HL-60 (cell line): ENCODE data around the gene HHIP.

ENCODE experiments used
- DNase-seq, 2 experiments: peaks; one replicate each; pipeline ENCODE4 v3.0.0-alpha.2; 2010 to 2020; ENCODE audit warnings: low read depth in 1 of 2, low spot score in 1 of 2
- H3K27ac ChIP-seq: fragments of 250-450 bp; sonication (Bioruptor Pico); replicated peaks from 2 replicates; pipeline ENCODE4 v1.5.1; 2020; ENCODE audit warnings: mild to moderate bottlenecking, moderate library complexity
- H3K27me3 ChIP-seq: fragments of 250-450 bp; sonication (Bioruptor Pico); 2 replicates; pipeline ENCODE4 v1.5.1; 2021; ENCODE audit warnings: mild to moderate bottlenecking, moderate library complexity; ENCODE audit not compliant: insufficient read depth, poor library complexity, severe bottlenecking
- H3K4me3 ChIP-seq: replicated peaks from 2 replicates; pipeline ENCODE4 v1.5.1; 2011; ENCODE audit warnings: mild to moderate bottlenecking, control low read depth, low read length; ENCODE audit not compliant: insufficient read depth
- GABPA ChIP-seq: IDR thresholded peaks from 2 replicates; pipeline ENCODE4 v1.6.1; 2012; ENCODE audit warnings: low read depth
- POLR2AphosphoS5 ChIP-seq: IDR thresholded peaks from 2 replicates; pipeline ENCODE4 v1.6.1; 2012; ENCODE audit warnings: low read depth
- SPI1 ChIP-seq: IDR thresholded peaks from 2 replicates; pipeline ENCODE4 v1.6.1; 2012; ENCODE audit warnings: low read depth, mild to moderate bottlenecking, borderline replicate concordance
- TF ChIP-seq, protein P1 (sequence below): IDR thresholded peaks from one replicate; pipeline ENCODE4 v1.5.1; 2011; ENCODE audit warnings: low read length, control low read depth, inconsistent platforms; ENCODE audit not compliant: insufficient read depth
- TF ChIP-seq, protein P2 (sequence below): IDR thresholded peaks from 2 replicates; pipeline ENCODE4 v1.6.1; 2012; ENCODE audit warnings: low read depth; ENCODE audit not compliant: insufficient replicate concordance

Gene HHIP

DNA sequence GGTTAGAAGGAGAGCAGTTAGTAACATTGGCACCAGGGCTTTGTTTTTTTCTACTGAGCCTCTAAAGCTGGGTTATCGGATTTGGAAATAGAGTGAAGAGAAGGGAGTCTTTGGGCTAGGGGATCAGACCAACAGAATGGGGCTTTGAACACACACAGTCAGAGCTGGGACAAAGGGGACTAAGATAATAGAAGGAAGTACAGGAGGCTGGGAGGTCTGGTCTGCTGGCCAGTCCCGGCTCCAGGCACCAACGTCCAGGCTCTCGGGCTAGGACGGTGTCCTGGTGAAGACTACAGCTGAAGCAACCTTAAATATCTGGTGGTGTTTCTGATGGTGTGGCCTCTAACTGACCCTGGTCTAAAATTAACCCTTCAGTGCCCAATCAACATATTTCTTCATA, 57.5 kb downstream of the HHIP start:
- no peak overlapping the region for H3K4me3 ChIP-seq
- TF ChIP-seq, protein P1, sequence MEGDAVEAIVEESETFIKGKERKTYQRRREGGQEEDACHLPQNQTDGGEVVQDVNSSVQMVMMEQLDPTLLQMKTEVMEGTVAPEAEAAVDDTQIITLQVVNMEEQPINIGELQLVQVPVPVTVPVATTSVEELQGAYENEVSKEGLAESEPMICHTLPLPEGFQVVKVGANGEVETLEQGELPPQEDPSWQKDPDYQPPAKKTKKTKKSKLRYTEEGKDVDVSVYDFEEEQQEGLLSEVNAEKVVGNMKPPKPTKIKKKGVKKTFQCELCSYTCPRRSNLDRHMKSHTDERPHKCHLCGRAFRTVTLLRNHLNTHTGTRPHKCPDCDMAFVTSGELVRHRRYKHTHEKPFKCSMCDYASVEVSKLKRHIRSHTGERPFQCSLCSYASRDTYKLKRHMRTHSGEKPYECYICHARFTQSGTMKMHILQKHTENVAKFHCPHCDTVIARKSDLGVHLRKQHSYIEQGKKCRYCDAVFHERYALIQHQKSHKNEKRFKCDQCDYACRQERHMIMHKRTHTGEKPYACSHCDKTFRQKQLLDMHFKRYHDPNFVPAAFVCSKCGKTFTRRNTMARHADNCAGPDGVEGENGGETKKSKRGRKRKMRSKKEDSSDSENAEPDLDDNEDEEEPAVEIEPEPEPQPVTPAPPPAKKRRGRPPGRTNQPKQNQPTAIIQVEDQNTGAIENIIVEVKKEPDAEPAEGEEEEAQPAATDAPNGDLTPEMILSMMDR, result no peak
- TF ChIP-seq POLR2AphosphoS5 (no peak), GABPA (no peak), SPI1 (no peak)
- TF ChIP-seq, protein P2, sequence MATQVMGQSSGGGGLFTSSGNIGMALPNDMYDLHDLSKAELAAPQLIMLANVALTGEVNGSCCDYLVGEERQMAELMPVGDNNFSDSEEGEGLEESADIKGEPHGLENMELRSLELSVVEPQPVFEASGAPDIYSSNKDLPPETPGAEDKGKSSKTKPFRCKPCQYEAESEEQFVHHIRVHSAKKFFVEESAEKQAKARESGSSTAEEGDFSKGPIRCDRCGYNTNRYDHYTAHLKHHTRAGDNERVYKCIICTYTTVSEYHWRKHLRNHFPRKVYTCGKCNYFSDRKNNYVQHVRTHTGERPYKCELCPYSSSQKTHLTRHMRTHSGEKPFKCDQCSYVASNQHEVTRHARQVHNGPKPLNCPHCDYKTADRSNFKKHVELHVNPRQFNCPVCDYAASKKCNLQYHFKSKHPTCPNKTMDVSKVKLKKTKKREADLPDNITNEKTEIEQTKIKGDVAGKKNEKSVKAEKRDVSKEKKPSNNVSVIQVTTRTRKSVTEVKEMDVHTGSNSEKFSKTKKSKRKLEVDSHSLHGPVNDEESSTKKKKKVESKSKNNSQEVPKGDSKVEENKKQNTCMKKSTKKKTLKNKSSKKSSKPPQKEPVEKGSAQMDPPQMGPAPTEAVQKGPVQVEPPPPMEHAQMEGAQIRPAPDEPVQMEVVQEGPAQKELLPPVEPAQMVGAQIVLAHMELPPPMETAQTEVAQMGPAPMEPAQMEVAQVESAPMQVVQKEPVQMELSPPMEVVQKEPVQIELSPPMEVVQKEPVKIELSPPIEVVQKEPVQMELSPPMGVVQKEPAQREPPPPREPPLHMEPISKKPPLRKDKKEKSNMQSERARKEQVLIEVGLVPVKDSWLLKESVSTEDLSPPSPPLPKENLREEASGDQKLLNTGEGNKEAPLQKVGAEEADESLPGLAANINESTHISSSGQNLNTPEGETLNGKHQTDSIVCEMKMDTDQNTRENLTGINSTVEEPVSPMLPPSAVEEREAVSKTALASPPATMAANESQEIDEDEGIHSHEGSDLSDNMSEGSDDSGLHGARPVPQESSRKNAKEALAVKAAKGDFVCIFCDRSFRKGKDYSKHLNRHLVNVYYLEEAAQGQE, result no peak
- no peak for DNase-seq
- no peaks in the 10 kb centered on the region for H3K27me3 ChIP-seq
- H3K27ac ChIP-seq, result no peak overlapping the region

DNA sequence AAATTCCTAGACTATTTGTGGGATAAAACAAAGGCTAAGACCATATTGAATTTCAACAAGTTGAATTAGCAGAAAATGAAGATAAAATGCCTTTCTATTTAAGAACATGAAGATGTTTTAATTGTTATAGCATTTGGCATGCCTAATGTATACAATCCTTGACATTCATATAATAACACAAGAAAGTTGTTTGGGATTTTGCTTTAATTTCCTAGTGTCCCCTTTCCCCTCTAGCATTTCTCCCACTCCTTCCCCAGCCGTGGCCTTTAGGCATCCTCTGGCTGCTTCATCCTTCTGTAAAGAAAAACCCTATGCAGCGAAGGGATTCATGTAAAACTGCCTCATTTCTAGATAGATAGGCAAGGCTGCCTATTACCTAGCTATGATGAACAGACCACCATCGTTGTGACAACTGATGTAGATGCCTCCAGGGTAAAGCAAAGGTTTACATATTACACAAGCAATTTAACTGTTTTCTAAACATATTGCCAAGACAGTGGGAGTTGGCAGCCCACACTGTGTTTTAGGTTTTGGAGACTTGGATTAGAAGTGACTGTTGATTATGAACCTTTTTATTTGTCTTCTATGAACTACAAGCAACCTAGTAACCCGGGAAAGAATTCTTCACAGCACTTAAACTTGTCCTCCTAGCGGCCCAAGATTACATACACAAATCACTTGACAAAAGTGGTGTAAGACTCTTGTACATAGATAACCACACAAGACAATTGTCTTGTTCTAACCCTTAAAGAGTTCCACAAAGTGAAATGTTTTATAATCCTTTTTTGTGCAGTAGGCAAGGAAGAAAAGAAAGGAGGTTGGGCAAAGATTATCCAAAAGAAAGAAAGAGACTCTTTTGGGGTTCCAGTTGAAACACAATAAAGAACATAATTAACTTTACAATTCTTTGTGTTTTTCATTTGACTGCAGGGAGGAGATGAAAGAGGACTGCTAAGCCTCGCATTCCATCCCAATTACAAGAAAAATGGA, 59.9 kb downstream of the HHIP start:
- Histone ChIP-seq H3K27ac (no peak overlapping the region), H3K4me3 (no peak overlapping the region), H3K27me3 (no peaks in the 10 kb centered on the region)
- TF ChIP-seq GABPA, result no peak
- TF ChIP-seq, protein P1, result no peak
- no peak for TF ChIP-seq POLR2AphosphoS5
- no peak for TF ChIP-seq SPI1
- TF ChIP-seq, protein P2, result no peak
- no peak for DNase-seq

DNA sequence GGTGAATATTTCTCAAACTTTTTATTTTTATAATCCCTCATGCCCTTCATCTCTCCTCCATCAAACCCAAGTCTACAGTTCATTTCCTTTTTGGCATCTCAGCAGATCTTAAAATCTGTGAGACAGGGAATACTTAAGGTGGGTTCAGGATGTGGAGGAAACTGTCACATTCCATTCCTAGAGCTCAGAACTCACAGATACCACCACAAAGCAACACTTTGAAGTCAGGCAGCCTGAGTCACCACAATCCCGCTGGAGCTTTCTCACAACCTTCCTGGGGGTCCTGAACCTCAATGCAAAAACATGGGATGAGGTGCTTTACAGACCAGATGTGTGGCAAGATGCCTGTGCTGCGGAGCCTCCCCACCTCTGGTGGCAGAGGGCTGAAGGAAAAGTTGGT, 63.2 kb downstream of the HHIP start:
- Histone ChIP-seq H3K27me3 (no peaks in the 10 kb centered on the region), H3K27ac (no peak overlapping the region), H3K4me3 (no peak overlapping the region)
- no peak for DNase-seq
- TF ChIP-seq, protein P2, result no peak
- no peak for TF ChIP-seq GABPA
- no peak for TF ChIP-seq SPI1
- TF ChIP-seq, protein P1, result no peak
- no peak for TF ChIP-seq POLR2AphosphoS5
